GM18507 (cell line): ENCODE data around the gene MBOAT7.
A peak's percentile ranks its signal among the peaks of the same experiment; 100 is the strongest.
"Not testable (repeated sequence)": the region's sequence is repeated elsewhere in the genome, so short reads cannot be mapped to it uniquely, and the experiment has no call there.

Experiments
- DNase-seq: peaks from one replicate; pipeline ENCODE4 v3.0.0; 2011; ENCODE audit warnings: low read depth; ENCODE audit not compliant: insufficient read length; ENCODE audit errors: extremely low spot score
- FAIRE-seq: peaks from 2 replicates; lab custom pipeline; 2011; peaks lifted over from hg19 to GRCh38; lab: Jason Lieb, UNC

The MBOAT7 gene

DNA sequence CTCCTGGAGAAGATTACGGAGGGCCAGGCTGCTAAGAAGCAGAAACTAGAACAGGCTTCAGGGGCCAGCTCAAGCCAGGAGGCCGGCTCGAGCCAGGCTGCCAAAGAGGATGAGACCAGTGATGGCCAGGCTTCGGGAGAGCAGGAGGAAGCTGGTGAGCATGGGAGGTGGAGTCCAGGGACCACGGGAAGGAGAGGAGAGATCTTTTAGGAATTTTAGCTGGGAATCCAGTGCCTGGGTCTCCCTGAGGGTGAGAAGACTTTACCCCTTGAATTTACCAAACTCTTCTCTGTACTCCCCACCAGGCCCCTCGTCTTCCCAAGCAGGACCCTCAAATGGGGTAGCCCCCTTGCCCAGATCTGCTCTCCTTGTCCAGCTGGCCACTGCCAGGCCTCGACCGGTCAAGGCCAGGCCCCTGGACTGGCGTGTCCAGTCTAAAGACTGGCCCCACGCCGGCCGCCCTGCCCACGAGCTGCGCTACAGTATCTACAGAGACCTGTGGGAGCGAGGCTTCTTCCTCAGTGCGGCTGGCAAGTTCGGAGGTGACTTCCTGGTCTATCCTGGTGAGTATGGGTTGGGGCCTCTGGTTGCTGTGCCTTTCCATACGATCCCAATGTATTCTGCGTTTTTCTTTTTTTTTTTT, 2.6 kb upstream of the MBOAT7 start:
- DNase-seq (no peak), FAIRE-seq (no peak)

DNA sequence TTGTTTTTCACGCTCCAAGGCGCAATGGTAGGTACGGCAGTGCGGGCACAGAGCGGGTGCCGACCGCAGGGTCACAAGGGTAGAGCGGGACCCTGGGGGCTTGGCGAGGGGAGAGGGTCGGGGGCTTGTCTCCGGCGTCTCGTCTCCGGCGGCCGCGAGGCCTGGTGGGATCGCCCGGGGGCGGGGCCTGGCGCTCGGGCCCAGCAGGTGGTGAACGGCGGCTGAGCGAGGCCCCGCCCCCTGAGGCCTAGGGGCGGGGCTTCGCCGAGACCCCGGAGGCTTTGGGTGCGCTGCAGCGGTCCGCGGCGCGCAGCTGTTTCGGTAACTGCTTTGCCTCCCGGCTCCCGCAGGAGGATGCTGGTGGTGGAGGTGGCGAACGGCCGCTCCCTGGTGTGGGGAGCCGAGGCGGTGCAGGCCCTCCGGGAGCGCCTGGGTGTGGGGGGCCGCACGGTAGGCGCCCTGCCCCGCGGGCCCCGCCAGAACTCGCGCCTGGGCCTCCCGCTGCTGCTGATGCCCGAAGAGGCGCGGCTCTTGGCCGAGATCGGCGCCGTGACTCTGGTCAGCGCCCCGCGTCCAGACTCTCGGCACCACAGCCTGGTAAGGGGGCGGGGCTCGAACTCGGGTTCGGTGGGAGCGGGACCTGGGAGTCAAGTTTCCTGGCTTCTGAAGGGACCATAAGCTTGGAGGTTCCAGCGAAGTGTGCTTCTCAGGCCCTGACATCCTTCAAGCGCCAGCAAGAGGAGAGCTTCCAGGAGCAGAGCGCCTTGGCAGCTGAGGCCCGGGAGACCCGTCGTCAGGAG, 1.8 kb upstream of the MBOAT7 start, which contains the start of gene TSEN34:
TSEN34 (plus strand) TSS at position 298 of the 800 bp plus-strand sequence; CDS start at position 355, 57 bp downstream.
- FAIRE-seq (no peak), DNase-seq (no peak)

DNA sequence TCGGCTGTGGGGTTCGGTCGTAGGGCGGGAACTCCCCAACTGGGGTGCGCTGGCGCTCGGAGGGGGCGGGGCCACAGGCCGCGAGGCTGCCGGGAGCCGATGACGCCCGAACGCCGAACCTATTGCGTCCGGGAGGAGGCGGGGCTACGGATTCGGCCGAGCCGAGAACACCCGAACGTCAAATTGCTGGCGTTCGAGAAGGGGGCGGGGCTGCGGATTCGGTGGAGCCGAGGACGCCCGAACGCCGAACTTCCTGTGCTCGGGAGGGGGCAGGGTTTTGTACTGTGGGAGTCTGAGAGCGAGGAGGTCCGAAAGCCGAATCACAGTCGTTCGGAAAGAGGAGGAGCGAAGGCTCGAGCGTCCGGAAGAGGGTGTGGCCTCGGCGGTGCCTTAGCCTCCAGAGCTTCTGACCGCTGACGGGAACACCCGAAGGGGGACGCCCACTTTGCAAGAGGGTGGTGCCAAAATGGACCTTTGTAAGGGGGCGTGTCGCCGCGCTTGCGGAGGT, 1.2 kb upstream of the MBOAT7 start:
- DNase-seq (peak; percentile 60), FAIRE-seq (no peak)

DNA sequence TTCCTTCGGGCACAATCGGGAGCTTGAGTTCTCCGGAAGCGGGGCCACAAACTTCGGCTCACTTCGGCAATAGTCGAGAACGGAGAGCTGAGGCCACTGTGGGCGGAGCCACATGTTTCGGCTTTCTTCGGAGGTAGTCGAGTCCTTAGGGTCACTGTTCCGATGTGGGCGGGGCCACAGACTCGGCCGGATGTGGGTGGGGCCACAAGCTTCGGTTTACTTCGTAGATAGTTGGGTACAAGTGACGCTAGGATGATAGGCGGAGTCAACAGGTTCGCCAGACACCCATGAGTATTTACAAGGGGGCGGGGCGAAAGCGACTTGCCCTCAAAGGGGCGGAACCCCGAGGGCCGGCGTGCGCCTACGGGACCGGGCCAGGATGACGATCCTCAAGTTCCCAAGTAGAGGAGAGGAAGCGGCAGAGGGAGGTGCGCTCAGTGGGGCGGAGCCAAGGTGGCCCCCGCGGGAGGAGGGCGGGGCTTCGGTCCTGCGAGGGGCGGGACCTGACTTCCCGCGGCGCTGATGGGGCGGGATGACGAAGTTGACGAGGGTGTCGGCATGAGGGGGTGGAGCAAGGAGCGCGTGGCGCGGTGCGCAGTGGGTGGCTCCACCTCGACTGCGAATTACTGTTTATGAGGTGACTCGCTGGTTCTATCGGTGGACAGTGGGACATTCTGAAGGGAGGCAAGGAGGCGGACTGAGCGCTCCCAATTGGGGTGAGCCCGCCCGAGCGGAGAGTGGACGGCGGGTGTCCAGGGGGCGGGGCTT, 539 bp upstream of the MBOAT7 start:
- DNase-seq: peak; percentile 87
- FAIRE-seq: peak; percentile 100

DNA sequence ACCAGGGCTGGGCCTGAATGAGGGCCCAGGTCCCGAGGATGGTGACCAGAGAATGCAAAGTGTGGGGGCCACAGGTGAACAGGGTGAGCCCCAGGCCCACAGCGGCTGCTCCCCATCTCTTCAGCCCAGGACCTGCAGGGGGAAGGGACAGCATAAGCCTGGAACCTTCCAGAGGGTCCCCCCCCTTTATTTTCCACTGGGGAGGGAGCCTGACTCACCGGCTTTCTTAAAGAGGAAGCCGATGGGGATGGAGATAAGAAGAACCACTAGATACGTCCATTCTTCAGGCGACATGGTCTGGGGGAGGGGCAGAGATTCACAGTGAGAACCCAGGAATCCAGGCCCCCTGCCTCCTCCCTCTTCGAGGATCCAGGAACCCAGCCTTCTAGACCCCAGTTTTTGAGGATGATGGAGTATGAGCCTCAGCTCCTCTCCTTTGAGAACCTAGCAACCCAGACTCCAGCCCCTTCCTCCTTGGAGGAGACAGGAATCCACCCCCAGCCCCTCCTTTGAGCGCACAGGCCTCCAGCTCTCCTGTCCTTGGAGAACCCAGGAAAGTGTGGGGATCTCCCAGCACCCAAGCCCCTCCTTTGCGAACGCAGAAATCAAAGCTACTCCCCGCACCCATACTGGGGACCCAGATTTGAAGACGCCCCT, 1.0 kb downstream of the MBOAT7 start:
- FAIRE-seq (no peak), DNase-seq (no peak)

DNA sequence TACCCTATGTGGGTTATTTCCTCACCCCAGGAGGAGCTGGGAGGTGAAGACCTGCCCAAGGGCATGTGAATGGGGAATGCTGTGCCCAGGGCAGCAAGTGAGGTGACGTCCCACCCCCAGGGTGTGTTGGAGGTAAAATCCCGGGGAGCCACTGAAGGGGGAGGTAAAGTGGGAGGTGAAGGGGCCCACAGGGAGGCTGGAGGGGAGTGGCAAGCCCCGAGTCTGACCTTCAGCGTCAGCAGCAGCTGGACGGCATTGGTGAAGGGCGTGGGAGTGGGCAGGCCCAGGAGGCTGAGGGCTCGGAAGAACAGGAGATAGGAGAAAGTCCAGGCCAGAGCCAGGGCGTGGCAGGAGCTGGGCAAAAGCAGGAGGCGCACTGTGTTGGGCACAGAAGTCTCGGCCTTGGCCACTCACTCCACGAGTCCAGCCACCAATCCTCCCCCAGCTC, 2.4 kb downstream of the MBOAT7 start:
- FAIRE-seq: no peak
- DNase-seq: no peak

DNA sequence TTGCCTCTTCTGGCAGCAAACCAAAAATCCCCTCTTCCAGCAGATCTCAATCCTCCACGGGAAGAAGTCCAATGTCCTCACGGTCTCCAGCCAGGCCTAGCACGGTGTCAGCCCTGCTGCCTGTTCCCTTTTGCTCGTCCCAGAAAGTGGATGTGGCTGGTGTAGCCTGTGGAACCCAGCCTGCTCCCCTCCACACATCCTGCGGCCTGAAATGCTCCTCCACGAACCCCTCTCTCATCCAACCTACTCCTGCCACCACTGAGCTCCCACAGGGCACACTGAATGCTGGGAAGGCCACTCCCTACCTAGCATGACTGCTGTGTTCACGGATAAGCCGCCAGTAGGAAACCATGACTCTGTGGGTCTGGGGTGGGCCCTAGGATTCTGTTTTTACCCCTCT, 3.0 kb downstream of the MBOAT7 start:
- no peak for DNase-seq
- FAIRE-seq: no peak

DNA sequence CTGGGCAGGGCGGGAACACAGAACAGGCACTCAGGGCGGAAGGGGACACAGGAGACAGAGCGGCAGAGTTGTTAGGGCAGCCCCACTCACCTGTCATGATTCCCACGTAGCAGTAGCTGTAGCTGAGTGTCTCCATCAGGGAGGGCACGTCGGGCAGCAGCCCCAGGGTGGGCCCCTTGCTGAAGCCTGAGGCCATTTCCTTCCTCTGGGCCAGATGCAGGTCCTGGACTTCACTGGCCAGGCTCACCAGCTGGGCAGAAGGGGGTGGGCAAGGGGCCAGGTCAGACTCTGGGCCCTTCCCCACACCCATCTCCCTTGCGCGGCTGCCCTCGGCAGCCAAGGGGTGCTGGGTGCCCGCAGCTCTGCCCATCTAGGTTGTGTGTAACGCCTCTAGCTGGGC, 5.9 kb downstream of the MBOAT7 start:
- DNase-seq (no peak), FAIRE-seq (no peak)

DNA sequence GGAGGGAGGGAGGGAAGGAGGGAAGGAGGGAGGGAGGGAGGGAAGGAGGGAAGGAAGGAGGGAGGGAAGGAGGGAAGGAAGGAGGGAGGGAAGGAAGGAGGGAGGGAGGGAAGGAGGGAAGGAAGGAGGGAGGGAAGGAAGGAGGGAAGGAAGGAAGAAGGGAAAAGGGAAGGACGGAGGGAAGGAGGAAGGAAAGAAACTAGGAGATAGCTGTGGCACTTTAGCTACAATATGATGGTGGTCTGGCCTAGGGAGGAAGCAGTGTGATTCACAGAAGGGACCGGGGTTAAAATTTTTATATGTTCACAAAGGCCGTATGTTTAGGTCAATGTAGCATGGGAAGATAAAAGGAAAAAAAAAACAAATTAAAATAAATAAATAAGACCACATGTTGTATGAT, 7.5 kb downstream of the MBOAT7 start:
- FAIRE-seq, DNase-seq: not testable (repeated sequence)

DNA sequence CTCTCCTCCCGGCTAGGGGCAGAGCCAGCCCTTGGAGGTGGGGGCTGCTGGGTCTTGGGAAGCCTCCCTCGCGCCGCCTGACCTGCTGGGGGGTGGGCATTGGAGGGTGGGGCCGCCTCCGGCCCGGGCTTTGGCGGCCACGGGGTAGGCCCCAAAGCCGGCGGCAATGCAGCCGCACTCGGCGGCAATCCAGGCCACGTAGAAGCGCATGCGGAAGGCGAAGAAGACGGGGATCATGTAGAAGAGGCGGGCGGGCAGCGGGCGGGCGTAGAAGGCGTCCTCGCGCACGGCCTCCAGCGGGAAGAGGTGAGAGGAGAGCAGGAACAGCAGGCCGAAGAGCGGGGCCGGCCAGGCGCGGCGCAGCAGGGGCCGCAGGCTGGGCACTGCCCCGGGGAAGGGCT, 8.7 kb downstream of the MBOAT7 start:
- no peak for FAIRE-seq

DNA sequence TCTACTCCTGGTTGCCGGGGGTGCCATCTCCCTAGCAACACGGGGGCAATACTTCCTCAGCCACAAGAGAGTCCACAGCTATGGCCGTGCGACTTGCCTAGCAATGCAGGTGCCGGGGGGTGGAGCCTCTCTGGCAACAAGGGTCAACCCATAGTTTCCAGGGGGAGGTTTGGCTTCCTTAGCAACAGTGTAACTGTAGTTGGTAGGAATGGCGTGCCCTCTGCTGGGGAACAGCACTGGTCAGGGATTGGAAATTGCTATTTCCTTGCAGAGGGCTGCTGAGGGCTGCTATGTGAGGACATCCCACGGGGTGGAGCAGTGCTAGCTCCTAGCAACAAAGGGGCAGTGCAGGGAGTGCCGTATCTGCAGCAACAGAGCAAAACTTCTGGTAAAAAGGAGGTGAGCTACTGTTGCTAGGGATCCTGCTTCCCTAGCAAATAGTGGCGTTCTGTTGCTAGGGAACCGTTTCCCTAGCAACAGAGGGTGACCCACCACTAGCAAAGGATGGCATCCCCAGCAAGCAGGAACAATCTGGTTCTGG, 9.4 kb downstream of the MBOAT7 start:
- no peak for FAIRE-seq

More for the DNA sequence above, 8.7 kb downstream of the MBOAT7 start:
- DNase-seq: no peak

DNA sequence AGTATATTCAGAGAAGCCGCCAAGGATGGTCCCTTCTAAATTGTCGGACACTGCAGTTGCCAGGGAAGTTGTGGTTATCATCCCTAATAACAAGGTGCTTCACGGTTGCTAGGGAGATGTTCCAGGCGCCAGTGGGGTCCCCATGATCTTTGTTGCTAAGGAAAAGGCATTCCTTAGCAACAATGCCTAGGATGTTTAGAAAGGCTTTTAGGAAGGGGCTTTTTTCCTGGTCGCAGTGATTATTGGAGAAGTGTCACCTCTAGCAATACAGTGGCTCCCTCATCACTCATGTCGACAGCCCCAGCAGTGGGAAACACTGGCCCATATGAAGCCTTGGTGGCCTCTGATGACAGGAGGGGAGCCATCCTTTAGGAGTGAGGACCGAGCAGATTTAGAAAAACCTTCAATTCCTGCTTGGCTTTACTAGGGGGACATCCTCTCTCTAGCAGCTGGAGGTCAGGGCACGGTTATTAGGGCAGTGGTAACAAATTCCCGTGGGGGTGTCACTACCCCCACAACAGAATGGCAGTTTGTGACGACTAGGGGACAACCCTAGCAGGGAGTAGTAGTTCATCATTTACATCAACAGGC, 10.0 kb downstream of the MBOAT7 start:
- DNase-seq: no peak
- FAIRE-seq: no peak

More for the DNA sequence above, 9.4 kb downstream of the MBOAT7 start:
- no peak for DNase-seq

DNA sequence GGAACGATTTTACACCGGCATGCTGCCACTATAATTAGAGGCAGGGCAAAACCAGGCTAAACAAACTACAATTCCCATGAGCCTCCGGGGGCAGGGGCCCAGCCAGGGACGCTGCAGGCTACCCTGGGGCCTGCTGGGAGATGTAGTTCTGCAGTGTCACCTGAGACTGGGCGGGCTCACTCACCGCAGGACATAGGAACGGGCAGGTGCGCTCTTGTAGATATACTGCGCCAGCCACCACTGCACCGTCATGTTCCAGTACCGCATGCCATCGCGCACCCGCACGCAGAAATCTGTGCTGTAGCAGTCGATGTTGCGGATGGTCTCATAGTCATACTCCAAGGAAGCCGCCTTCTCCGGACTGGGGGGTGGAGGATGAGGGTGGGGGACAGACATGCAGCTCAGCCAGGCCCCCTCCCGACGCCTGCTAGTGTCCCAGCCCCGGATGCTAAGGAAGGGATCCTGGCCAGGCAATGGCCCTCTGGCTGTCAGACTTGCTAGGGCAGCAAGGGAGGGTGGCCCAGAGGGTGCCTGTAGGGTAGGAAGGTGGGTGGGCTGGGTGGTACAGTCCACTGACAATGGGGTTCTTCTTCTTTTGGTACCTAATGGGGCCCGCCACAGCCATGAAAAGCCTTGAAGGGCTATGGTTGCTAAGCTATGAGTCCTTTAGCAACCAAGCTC, 10.7 kb downstream of the MBOAT7 start:
- DNase-seq (no peak), FAIRE-seq (no peak)

DNA sequence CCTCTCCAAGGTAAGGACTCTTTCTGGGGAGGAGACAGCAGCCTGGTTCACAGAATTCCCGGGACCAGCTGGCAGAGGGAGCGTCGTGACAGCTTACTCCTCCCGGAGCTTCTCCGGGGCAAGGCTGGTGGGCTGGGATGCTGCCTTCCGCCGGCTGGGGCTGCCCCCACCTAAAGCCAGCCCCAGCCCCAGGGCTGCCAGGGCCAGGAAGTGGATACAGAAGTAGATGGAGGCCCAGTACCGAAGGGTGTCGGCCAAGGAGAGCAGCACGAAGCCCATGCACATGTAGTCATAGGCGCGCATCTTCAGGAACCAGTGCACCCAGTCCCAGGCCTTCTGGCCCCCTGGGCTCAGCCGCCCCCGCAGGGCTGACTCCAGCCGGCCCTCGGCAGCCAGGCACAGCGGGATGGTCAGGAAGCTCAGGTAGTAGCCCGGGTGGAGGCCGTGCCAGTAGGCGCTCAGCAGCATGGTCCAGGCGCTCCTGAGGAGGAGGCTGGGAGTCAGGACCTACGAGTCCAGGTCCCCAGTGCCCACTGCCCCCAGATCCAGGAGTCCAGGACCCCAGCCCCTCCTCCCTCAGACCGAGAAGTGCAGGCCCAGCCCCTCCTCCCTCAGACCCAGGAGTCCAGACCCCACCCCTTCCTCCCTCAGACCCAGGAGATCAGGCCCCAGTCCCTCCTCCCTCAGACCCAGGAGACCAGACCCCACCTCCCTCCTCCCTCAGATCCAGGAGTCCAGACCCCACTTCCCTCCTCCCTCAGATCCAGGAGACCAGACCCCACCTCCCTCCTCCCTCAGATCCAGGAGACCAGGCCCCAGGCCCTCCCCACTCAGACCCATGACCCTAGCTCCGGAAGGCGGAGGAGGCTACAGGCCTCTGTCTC, 15.2 kb downstream of the MBOAT7 start:
- DNase-seq: no peak
- FAIRE-seq: no peak

DNA sequence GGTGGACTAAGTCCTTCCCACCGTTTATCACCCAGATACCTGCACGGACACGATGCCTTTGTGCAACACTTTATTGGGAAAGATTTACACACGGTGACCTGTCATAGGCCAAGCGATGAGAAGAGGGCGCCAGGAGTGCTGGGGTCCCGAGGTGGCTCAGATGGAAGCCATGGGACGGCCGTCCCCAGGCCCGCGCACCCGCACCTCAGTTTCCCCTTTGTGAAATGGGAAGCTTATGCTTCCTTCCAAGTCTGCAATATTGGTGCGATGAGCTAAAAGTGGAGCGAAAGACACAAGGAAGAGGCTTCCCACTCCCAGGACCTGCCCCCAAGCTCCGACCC, 16.1 kb downstream of the MBOAT7 start:
- no peak for DNase-seq
- no peak for FAIRE-seq

DNA sequence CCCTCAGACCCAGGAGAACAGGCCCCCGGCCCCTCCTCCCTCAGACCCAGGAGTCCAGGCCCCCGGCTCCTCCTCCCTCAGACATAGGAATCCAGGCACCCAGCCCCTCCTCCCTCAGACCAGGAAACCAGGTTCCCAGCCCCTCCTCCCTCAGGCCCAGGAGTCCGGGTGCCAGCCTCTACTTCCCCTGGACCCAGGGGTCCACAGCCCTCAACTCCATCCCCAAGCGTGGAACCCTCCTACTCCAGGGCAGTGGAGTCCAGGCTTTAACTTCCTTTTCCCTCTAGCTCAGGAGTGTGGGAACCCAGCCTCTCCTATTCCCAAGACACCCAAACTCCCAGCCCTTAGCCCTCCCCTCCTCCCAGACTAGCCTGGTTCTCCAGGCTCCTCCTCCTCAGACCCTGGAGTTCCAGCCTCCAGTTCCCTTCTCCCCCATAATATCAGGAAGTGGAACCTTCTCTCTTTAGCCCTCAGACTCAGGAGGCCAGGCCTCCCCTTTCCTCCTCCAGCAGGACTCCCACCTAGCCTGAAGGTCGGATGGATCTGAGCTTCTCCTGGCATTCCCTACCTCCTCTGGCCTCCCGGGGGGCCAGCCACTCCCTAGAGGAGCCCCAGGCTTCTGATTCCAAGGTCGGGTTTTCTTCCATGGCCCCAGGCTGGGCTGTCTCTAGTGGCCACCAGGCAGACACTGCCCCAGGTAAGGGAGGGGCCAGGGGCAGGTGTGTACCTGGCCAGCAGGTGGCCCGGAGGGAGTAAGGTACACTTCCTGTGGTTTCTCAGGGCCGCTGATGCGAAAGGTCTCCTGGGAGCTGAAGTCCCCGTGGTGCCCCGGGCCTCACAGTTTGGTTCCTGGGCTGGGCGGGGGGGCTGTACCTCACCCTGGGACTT, 16.7 kb downstream of the MBOAT7 start, which contains the start of gene TMC4:
TMC4 (minus strand) TSS at position 690 of the 888 bp plus-strand sequence; CDS start at position 647, 43 bp downstream.
- DNase-seq (no peak), FAIRE-seq (no peak)
